ENCODE data around the gene HES1.
"Not testable (repeated sequence)": the region's sequence is repeated elsewhere in the genome, so short reads cannot be mapped to it uniquely, and the experiment has no call there.

DNA sequence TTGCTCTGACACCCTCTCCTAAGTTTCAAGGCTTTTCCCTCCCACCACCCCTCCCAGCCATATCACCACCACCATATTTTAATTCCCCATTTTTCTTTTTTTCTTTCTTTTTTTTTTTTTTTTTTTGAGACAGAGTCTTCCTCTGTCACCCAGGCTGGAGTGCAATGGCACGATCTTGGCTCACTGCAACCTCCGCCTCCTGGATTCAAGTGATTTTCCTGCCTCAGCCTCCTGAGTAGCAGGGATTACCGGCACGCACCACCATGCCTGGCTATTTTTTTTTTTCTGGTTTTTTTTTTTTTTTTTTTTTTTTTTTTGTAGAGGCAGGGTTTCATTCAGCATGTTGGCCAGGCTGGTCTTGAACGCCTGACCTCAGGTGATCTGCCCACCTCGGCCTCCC lies 44.1 kb upstream of the HES1 start:
- not testable (repeated sequence) for TF ChIP-seq EP300 (IDR thresholded peaks at IDR 0.05; ENCODE audit: borderline replicate concordance in 1 of 2, control insufficient read depth in 1 of 2, low read depth in 2 of 2, low read length in 2 of 2); NFYB (IDR thresholded peaks at IDR 0.05; ENCODE audit: insufficient read depth, low read depth, low read length); SREBF2 (IDR thresholded peaks at IDR 0.05; ENCODE audit: low read length)
- TF ChIP-seq, protein P1, sequence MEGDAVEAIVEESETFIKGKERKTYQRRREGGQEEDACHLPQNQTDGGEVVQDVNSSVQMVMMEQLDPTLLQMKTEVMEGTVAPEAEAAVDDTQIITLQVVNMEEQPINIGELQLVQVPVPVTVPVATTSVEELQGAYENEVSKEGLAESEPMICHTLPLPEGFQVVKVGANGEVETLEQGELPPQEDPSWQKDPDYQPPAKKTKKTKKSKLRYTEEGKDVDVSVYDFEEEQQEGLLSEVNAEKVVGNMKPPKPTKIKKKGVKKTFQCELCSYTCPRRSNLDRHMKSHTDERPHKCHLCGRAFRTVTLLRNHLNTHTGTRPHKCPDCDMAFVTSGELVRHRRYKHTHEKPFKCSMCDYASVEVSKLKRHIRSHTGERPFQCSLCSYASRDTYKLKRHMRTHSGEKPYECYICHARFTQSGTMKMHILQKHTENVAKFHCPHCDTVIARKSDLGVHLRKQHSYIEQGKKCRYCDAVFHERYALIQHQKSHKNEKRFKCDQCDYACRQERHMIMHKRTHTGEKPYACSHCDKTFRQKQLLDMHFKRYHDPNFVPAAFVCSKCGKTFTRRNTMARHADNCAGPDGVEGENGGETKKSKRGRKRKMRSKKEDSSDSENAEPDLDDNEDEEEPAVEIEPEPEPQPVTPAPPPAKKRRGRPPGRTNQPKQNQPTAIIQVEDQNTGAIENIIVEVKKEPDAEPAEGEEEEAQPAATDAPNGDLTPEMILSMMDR (IDR thresholded peaks at IDR 0.05 in 2 of 3, conservative IDR thresholded peaks at IDR 0.05 in 1 of 3; ENCODE audit: control insufficient read depth in 2 of 3, extremely low read depth in 1 of 3, insufficient read depth in 1 of 3, low read depth in 3 of 3, low read length in 3 of 3), result not testable (repeated sequence)

Measured in GM12878 (cell line).